SU-DHL-6 (cell line): ENCODE data around the gene CHN1.

Source experiments
- H2AFZ ChIP-seq: fragments of 200-600 bp; sonication (generic); 2 replicates; pipeline ENCODE4 v1.6.1; 2014; ENCODE audit warnings: low read depth, mild to moderate bottlenecking, moderate library complexity, mixed read lengths, antibody characterized with exemption, low read length; ENCODE audit not compliant: severe bottlenecking
- H3F3A ChIP-seq: fragments of 200-600 bp; shearing (Covaris generic); 2 replicates; pipeline ENCODE4 v1.6.0; 2016; ENCODE audit warnings: antibody characterized with exemption, mild to moderate bottlenecking; ENCODE audit not compliant: insufficient read depth
- H3K27ac ChIP-seq: fragments of 200-600 bp; sonication (generic); 2 replicates; pipeline ENCODE4 v1.5.1; 2016; ENCODE audit warnings: low read depth, mild to moderate bottlenecking, low read length, moderate library complexity, mixed read lengths
- H3K27me3 ChIP-seq: fragments of 200-600 bp; sonication (generic), shearing (Covaris generic); 2 replicates; pipeline ENCODE4 v1.6.0; 2014; ENCODE audit warnings: mild to moderate bottlenecking, low read length
- H3K36me3 ChIP-seq: fragments of 200-600 bp; sonication (generic); 2 replicates; pipeline ENCODE4 v1.6.1; 2014; ENCODE audit warnings: mild to moderate bottlenecking, low read length, mixed read lengths
- H3K4me2 ChIP-seq: fragments of 300-600, 200-600 bp; shearing (Covaris generic), sonication (generic); 2 replicates; pipeline ENCODE4 v1.6.0; 2014; ENCODE audit warnings: low read length, low read depth, mild to moderate bottlenecking; ENCODE audit not compliant: poor library complexity, severe bottlenecking
- H3K4me3 ChIP-seq: fragments of 200-600 bp; sonication (generic); 2 replicates; pipeline ENCODE4 v1.5.1; 2014; ENCODE audit warnings: antibody characterized with exemption, low read length, mild to moderate bottlenecking, mixed read lengths; ENCODE audit not compliant: insufficient read depth, poor library complexity, severe bottlenecking
- H3K79me2 ChIP-seq: fragments of 200-600 bp; sonication (generic); 2 replicates; pipeline ENCODE4 v1.6.1; 2014; ENCODE audit warnings: mild to moderate bottlenecking, low read length, moderate library complexity; ENCODE audit not compliant: insufficient read depth
- H3K9ac ChIP-seq: fragments of 200-600 bp; sonication (generic); 2 replicates; pipeline ENCODE4 v1.7.0; 2014; ENCODE audit warnings: mild to moderate bottlenecking, low read length
- H3K9me2 ChIP-seq: fragments of 200-600 bp; sonication (generic); replicated peaks from 2 replicates; pipeline ENCODE4 v1.6.1; 2014; ENCODE audit warnings: low read length; ENCODE audit not compliant: insufficient read depth
- H3K9me3 ChIP-seq: fragments of 200-600 bp; sonication (generic); 2 replicates; pipeline ENCODE4 v1.6.1; 2014; ENCODE audit warnings: low read length, mixed read lengths; ENCODE audit not compliant: insufficient read depth
- H4K20me1 ChIP-seq: fragments of 200-600 bp; sonication (generic); 2 replicates; pipeline ENCODE4 v1.6.1; 2014; ENCODE audit warnings: low read depth, mild to moderate bottlenecking, antibody characterized with exemption, low read length, moderate library complexity, mixed read lengths
- EZH2phosphoT487 ChIP-seq: fragments of 200-600 bp; sonication (generic), shearing (Covaris generic); conservative IDR thresholded peaks from 2 replicates; pipeline ENCODE4 v1.6.1; 2018; ENCODE audit warnings: mild to moderate bottlenecking, antibody characterized with exemption, low read length, moderate library complexity, mixed read lengths
- TF ChIP-seq, protein P1 (sequence below): fragments of 200-600 bp; sonication (generic); IDR thresholded peaks from one replicate; pipeline ENCODE4 v1.5.1; 2017; ENCODE audit warnings: antibody characterized with exemption, mild to moderate bottlenecking, low read length, moderate library complexity; ENCODE audit not compliant: insufficient read depth, poor library complexity, severe bottlenecking

CHN1 gene

DNA sequence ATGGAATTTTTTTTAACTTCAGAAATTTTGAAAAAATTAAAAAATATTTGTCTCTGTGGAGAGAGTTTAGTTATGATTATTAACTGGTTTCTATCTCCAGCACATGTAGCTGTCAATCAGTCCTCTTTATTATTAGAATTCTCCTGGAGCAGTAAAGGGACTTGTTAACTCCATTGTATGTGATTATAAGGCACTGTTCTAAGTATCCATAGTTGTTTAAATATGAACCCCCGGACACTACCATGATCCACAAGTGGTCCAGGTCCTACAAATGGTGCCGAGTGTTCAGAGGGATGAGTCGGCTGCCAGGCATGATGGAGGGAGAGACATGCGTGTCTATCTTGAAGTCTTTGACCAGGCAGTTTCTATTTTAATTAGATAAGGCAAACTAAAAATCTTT is 241.4 kb downstream of the CHN1 start:
- Histone ChIP-seq H3K36me3 (no peaks in the 10 kb centered on the region), H3F3A (no peaks in the 10 kb centered on the region), H2AFZ (no peak overlapping the region), H3K27me3 (no peaks in the 10 kb centered on the region), H3K79me2 (no peaks in the 10 kb centered on the region), H3K9me3 (no peaks in the 10 kb centered on the region), H3K4me3 (no peak overlapping the region), H3K9me2 (no peaks in the 10 kb centered on the region), H3K27ac (no peak overlapping the region), H3K4me2 (no peak overlapping the region), H3K9ac (no peak overlapping the region), H4K20me1 (no peaks in the 10 kb centered on the region)
- TF ChIP-seq EZH2phosphoT487: no peak
- TF ChIP-seq, protein P1, sequence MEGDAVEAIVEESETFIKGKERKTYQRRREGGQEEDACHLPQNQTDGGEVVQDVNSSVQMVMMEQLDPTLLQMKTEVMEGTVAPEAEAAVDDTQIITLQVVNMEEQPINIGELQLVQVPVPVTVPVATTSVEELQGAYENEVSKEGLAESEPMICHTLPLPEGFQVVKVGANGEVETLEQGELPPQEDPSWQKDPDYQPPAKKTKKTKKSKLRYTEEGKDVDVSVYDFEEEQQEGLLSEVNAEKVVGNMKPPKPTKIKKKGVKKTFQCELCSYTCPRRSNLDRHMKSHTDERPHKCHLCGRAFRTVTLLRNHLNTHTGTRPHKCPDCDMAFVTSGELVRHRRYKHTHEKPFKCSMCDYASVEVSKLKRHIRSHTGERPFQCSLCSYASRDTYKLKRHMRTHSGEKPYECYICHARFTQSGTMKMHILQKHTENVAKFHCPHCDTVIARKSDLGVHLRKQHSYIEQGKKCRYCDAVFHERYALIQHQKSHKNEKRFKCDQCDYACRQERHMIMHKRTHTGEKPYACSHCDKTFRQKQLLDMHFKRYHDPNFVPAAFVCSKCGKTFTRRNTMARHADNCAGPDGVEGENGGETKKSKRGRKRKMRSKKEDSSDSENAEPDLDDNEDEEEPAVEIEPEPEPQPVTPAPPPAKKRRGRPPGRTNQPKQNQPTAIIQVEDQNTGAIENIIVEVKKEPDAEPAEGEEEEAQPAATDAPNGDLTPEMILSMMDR: no peak

DNA sequence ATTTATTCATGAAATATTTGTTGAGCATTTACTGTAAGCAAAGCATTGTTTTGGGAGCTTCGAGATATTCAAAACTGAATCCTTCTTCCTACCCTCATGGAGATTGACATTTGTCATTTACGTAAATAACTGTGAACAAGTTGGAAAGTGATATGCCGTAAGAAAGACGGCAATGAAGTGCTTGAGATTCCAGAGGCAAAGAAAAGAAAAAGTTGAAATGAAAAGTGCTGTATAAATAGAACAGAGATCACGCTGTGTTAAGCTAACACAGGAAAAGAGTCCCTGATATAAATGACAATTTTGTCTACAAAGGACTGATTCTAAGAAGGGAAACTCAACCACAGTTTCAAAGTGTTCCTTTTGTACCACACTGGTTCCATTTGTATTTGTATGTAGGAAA is 242.7 kb downstream of the CHN1 start:
- TF ChIP-seq, protein P1: no peak
- no peak for TF ChIP-seq EZH2phosphoT487
- Histone ChIP-seq H3K36me3 (no peaks in the 10 kb centered on the region), H3K9me2 (no peaks in the 10 kb centered on the region), H3F3A (no peaks in the 10 kb centered on the region), H3K4me3 (no peak overlapping the region), H3K27ac (no peak overlapping the region), H2AFZ (no peak overlapping the region), H3K4me2 (no peak overlapping the region), H3K27me3 (no peaks in the 10 kb centered on the region), H3K9me3 (no peaks in the 10 kb centered on the region), H3K79me2 (no peaks in the 10 kb centered on the region), H3K9ac (no peak overlapping the region), H4K20me1 (no peaks in the 10 kb centered on the region)

DNA sequence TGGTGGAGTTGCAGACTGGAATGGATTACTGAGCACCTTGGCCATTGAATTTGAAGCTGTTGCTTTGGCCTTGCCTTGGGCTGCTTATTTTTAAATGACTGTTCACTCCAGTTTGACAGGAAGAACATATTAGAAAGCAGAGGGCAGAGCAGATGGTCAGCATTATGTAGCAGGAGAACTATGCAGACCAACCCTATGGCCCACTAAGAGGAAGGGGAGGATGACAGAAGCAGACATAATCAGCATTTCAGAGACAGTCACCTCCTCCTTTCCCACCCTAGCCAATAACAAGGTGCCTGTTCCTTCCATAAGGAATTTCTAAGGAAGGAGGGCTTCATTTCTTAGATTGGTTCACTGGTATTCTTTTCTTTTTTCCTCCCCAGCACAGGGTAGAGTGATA is 243.3 kb downstream of the CHN1 start:
- H3F3A ChIP-seq: no peaks in the 10 kb centered on the region
- no peaks in the 10 kb centered on the region for H3K27me3 ChIP-seq
- no peaks in the 10 kb centered on the region for H4K20me1 ChIP-seq
- no peak for TF ChIP-seq EZH2phosphoT487
- TF ChIP-seq, protein P1: no peak
- H3K9me2 ChIP-seq: no peaks in the 10 kb centered on the region
- no peak overlapping the region for H3K4me3 ChIP-seq
- H3K9ac ChIP-seq: no peak overlapping the region
- H3K27ac ChIP-seq: no peak overlapping the region
- H3K9me3 ChIP-seq: no peaks in the 10 kb centered on the region
- no peaks in the 10 kb centered on the region for H3K36me3 ChIP-seq
- no peaks in the 10 kb centered on the region for H3K79me2 ChIP-seq
- no peak overlapping the region for H2AFZ ChIP-seq
- no peak overlapping the region for H3K4me2 ChIP-seq
